Esophagus squamous epithelium (tissue), 4 donors: ENCODE data around the gene SCYGR2.

Source experiments
- POLR2A ChIP-seq, 4 donors: fragments of 450-650 bp; IDR thresholded peaks; one replicate each; pipeline ENCODE4 v1.6.1; 2017; ENCODE audit warnings: antibody characterized with exemption in 4 of 4, mild to moderate bottlenecking in 4 of 4, moderate library complexity in 3 of 4
- TF ChIP-seq, protein P1 (sequence below), 6 experiments: fragments of 450-650 bp in 4 of 6; fragments of 200-600 bp in 2 of 6; sonication (generic) in 2 of 6; IDR thresholded peaks; one replicate each; pipeline ENCODE4 v1.5.1; 2016 to 2019; ENCODE audit warnings: antibody characterized with exemption in 6 of 6, mild to moderate bottlenecking in 4 of 6, moderate library complexity in 4 of 6

DNA sequence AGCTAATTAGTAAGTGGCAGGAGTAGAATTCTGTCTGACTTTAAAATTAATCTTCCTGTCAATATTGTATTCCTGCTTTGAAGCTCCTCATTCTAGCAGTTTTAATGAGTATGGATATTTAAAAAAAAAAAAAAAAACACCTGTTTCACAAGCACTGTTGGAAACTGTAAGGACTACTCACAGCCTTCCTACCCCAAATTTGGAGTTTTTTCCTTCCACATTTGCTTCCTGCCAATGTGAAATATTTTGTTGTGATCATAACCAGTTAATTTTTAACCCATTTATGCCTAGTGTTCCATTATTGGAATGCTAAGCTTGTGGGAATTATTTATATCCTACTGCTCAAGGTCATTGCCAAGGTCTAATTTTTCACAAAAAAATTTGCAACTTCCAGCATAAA lies 36.1 kb upstream of the SCYGR2 start:
- TF ChIP-seq, protein P1, sequence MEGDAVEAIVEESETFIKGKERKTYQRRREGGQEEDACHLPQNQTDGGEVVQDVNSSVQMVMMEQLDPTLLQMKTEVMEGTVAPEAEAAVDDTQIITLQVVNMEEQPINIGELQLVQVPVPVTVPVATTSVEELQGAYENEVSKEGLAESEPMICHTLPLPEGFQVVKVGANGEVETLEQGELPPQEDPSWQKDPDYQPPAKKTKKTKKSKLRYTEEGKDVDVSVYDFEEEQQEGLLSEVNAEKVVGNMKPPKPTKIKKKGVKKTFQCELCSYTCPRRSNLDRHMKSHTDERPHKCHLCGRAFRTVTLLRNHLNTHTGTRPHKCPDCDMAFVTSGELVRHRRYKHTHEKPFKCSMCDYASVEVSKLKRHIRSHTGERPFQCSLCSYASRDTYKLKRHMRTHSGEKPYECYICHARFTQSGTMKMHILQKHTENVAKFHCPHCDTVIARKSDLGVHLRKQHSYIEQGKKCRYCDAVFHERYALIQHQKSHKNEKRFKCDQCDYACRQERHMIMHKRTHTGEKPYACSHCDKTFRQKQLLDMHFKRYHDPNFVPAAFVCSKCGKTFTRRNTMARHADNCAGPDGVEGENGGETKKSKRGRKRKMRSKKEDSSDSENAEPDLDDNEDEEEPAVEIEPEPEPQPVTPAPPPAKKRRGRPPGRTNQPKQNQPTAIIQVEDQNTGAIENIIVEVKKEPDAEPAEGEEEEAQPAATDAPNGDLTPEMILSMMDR (IDR thresholded peaks at IDR 0.05): no peak
- TF ChIP-seq POLR2A (IDR thresholded peaks at IDR 0.05): no peak
